K562 (cell line): ENCODE data around the gene UBAP1L. TPM values are rescaled to one million over a fixed set of nuclear protein-coding genes. Genes with fewer than 3 reads are reported as not detected.

ENCODE experiments used
- DDX20 ChIP-seq: fragments of 450-650 bp; IDR thresholded peaks from 2 replicates; pipeline ENCODE4 v1.6.1; 2016; ENCODE audit warnings: missing genetic modification characterization, low read depth, mild to moderate bottlenecking, missing compliant biosample characterization, moderate library complexity
- MTA2 ChIP-seq: fragments of 450-650 bp; IDR thresholded peaks from 2 replicates; pipeline ENCODE4 v1.6.1; 2016; ENCODE audit warnings: low read depth
- NONO ChIP-seq, 2 experiments: fragments of 200-400 bp in 1 of 2; fragments of 450-650 bp in 1 of 2; formaldehyde crosslinking in 1 of 2; IDR thresholded peaks; 2 replicates each; pipeline ENCODE4 v1.6.1; 2017; ENCODE audit warnings: low read depth in 2 of 2, mild to moderate bottlenecking in 2 of 2, moderate library complexity in 2 of 2, low read length in 1 of 2
- ZNF324 ChIP-seq: fragments of 250-450 bp; sonication (Bioruptor Pico); IDR thresholded peaks from 2 replicates; pipeline ENCODE4 v1.4.0; 2020; ENCODE audit warnings: mild to moderate bottlenecking
- ZNF609 ChIP-seq: sonication (generic); formaldehyde crosslinking; IDR thresholded peaks from 2 replicates; pipeline ENCODE4 v1.8.1; 2023; ENCODE audit warnings: missing genetic modification reagents, mild to moderate bottlenecking, borderline replicate concordance
- polyA plus RNA-seq, 8 experiments: library from polyadenylated mRNA; depleted of rRNA in 4 of 8; stranded (reverse) in 5 of 8; unstranded in 3 of 8; fragments of >200 nt; fragmentation: Nextera tagmentation in 2 of 8; fragmentation: Illumina TruSeq in 1 of 8; extraction: Ambion mirVana in 2 of 8; extraction: Trizol in 1 of 8; gene quantifications; 2 replicates each; pipeline versions ENCODE4 v1.2.1 to v1.2.3, GENCODE V29; 2011 to 2014; ENCODE audit warnings: inconsistent platforms in 1 of 8, missing spikeins in 1 of 8
- total RNA-seq, 7 experiments: library from RNA; depleted of rRNA in 6 of 7; stranded (reverse); fragments of >200 nt in 6 of 7; fragmentation: Illumina TruSeq in 2 of 7; extraction: Trizol in 2 of 7; gene quantifications; 2 replicates each; pipeline versions ENCODE4 v1.2.1 to v1.2.3, GENCODE V29; 2011 to 2021; ENCODE audit warnings: low replicate concordance in 1 of 7

UBAP1L gene
- total and polyA plus RNA-seq, 9 of the 15 experiments (the other 6 are each of a cell fraction or from before 2014, with no cell fraction given): 0.16 to 0.71 (median 0.41) TPM; not detected in 2

- TF ChIP-seq DDX20 (tag) (no peak), MTA2 (no peak), NONO (IDR thresholded peaks at IDR 0.05; ENCODE audit: low read depth in 2 of 2, low read length in 1 of 2) (no peak), ZNF609 (CRISPR knock-in tag) (no peak), ZNF324 (CRISPR knock-in tag) (no peak)
These were observed 59.7 kb downstream of the UBAP1L start (continued) for GRCh38 chr15:65055201-65055870.
